SK-N-SH treated with all-trans-retinoic acid at 6 μM for 48 hours (cell line): Measurements from ENCODE around the gene KRT25.

ENCODE experiments used
- TCF4 ChIP-seq: fragments of 250-450 bp; sonication (Bioruptor Pico); IDR thresholded peaks from 2 replicates; pipeline ENCODE4 v1.8.0; 2021; ENCODE audit warnings: mild to moderate bottlenecking, moderate library complexity, borderline replicate concordance
- TF ChIP-seq, protein P1 (sequence below): fragments of 250-450 bp; sonication (Bioruptor Pico); IDR thresholded peaks from 2 replicates; pipeline ENCODE4 v1.5.1; 2020; ENCODE audit warnings: low read depth, mild to moderate bottlenecking, moderate library complexity

DNA sequence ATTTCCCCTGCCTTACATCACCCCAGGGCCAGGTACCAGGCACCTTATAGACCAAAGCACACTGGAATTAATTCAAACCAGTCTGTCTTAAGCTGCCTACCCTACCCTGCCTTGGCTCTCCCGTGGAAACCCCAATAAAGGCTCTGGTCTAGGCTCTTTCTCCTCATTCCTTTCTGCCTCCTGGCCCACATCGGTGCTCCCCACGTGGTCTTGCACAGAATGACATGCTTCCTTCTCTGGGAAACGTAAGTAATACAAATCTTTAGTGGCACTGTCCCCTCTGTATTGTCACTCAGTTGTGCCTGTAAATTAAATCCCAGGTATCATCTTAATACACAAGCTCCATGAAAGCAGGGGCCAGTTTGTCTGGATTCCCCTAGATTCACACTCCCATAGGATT is 16.6 kb downstream of the KRT25 start:
- TF ChIP-seq, protein P1, sequence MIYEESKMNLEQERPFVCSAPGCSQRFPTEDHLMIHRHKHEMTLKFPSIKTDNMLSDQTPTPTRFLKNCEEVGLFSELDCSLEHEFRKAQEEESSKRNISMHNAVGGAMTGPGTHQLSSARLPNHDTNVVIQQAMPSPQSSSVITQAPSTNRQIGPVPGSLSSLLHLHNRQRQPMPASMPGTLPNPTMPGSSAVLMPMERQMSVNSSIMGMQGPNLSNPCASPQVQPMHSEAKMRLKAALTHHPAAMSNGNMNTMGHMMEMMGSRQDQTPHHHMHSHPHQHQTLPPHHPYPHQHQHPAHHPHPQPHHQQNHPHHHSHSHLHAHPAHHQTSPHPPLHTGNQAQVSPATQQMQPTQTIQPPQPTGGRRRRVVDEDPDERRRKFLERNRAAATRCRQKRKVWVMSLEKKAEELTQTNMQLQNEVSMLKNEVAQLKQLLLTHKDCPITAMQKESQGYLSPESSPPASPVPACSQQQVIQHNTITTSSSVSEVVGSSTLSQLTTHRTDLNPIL (CRISPR knock-in tag), result no peak
- no peak for TF ChIP-seq TCF4 (CRISPR knock-in tag)
